AML-193 (cell line): Measurements from ENCODE around the gene USP2.

Experiments
- DNase-seq, 2 experiments: peaks; one replicate each; lab custom pipeline; 2025; lab: John Stamatoyannopoulos, UW

Gene USP2

GRCh38 chr11:119376197-119376847 is 5.2 kb downstream of the USP2 start:
- DNase-seq = no peak

DNA sequence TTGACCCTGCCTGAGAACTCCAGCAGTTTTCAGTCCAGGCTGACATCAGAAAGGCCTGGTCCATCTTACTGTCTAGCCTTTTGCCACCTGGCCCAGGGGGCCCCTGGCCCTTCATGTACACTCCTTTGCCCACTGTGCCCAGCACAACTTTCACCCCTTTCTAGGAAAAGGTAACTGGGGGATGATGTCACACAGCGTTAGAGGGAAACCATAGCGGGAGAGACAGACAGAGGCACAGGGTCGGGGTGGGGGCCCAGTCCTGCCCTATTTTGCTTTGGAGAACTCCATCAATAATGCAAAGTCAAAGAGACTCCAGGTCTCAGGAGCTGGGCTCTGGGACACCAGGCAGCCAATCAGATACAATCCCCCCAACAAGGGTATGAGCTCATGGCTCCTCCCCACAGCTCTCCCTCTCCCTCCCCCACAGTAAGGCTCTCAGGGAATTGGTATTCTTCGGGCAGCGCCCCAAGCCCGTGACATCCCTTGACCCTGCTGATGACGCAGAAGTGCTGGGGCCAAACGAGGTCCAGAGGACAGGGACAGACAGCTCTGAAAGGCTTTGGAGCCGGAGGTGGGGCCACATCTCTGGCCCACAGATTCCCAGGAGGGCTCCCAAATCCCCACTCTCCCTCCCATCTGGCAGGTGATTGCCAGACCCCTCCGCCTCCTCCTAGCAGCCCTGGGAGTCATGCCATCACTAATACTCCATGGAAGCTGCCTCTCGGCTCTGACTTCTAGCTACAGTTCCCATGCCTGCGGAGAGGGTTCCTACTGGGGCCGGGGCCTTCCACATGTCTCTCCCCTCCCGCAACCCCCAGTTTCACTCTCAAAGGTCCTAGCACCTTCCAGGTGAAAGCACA is 5.9 kb downstream of the USP2 start:
- DNase-seq = no peak

DNA sequence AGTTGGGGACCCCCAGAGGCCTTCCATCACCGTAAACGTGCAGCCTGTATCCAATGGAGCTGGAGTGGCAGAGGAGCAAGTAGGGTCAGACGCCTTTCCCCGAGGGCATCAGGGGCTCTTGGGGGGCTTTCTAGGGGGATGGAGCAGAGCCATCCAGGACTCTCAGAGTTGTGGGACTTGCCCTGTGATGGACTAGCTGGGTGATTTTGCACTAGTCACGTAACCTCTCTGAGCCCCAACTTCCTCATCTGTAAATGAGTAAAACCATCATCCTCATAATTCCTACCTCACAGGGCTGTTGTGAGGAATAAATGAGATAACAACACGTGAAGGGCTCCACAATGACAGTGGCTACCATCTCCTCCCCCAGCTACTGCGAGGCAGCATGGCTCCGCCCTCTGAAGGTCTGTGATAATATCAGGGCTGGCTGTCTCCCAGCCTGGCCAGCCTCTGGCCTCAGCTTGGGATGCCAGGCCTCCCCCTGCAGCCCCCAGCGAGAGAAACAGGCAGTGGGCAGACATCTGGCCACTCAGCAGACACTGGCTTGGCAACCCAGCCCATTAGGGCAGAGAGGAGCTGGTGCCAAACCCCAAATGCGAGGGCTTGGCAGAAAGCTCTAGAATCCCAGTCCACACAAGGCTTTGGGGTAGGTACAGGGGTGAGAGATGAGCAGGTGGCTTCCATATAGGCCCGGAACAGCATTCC is 6.7 kb downstream of the USP2 start:
- no peak for DNase-seq

DNA sequence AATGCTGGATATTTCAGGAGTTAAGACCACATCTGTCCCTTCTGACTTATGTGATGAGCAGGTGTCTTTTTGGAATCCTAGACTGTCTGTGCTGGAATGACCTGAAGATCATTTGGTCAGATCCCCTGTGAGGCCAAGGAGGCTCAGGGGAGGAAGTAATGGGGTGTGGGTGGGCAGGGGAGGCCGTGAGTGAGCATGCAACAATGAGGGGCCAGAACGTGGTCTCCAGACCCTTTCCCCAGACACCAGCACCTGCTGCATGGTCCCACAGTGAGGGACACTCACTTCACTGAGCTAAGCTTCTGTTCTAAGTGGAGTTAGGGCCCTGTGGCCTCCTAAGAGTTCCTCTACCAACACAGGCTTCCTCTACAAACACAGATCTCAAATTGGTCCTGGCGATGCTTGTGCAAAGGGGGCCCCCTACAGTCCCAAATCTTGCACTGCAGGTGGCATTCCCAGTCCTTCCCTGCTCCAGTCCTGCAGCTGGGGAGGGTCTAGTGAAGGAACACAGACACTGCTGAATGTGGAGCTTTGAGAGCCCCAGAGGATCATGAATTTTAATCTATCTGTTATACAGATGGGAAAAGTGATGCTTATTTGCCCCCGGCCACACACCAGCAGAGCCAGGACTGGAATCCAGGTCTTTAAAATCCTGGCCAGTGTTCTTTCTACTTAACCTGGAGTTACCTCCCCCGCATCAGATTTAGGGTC is 7.4 kb downstream of the USP2 start:
- peak; percentile 44 to 54 for DNase-seq

DNA sequence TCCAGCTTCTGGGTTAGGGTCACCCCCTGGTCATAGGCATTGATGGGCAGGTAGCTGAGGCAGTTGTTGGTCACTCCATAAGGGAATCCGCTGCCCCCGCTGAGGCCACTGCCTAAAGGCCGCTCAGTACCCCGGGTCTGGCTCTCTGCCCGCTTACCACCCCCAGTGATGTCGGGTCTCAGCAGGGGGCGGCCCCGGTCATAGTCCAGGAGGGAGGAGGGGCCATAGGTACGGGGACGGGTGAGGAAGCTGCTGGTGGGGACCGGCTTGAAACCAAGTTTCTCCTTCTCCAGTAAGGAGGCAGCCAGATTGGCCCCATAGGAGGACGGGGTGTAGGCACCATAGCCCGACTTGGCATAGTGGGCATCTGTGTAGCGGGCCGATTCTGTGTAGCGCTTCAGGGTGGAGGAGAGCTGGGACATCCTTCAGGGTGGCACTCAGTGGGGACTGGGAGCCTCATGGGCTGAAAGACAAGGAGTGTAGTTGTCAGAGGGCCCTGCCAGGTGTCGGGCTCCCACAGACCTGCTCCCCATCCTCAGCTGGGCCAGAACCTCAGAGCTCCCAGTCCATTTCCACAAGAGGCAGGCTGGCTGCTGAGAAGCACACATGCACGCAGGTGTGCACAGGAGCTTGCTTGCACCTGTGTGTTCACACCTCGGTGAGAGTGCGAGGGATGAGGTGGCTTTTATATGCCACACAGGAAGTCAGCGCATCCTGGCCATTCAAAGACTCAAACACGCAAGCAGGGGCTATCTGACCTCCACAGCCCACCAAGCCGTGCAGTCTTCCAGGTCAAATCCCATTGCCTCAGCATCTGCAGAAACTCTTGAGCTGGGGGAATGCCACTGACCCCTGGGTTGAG is 8.2 kb downstream of the USP2 start:
- DNase-seq = no peak

DNA sequence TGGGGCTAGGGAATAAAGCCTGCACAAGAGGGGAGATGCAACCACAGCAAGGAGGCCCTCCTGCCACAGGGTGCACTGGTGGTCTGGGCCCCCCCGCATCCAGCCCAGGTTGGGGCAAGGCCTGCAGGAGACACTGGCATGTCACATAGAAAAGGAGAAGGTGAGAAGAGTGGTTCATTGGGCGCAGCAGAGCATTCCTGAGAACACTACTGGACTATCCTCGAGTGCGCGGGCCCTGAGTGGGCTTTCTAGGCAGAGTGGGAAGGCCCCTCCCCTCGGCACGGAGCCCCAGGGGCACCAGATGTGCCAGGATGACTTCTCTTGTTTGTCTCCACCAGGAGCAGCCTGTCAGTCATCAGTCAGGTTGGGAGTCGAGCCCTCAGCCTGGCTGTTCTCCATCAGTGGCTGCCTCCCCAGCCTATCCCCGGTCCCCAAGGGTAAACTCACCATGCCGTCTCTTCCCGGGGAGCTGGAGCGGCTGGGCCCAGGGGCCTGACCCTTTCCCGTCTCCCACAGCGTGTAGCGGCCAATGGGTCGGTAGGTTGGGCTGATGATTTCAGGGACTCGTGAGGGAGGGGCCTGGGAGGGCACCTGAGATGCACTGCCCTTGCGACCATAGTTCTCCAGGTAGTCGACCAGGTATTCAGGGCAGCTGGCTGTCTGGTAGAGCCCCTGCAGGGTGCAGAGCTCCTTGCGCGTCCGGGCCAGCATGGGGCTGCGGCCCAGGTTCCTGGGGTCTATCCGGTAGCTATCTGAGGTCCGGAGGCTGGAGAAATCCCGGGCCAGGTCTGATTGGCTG is 9.0 kb downstream of the USP2 start:
- no peak for DNase-seq

- DNase-seq = no peak
Observed at GRCh38 chr11:119371778-119372182, 9.7 kb downstream of the USP2 start.

DNA sequence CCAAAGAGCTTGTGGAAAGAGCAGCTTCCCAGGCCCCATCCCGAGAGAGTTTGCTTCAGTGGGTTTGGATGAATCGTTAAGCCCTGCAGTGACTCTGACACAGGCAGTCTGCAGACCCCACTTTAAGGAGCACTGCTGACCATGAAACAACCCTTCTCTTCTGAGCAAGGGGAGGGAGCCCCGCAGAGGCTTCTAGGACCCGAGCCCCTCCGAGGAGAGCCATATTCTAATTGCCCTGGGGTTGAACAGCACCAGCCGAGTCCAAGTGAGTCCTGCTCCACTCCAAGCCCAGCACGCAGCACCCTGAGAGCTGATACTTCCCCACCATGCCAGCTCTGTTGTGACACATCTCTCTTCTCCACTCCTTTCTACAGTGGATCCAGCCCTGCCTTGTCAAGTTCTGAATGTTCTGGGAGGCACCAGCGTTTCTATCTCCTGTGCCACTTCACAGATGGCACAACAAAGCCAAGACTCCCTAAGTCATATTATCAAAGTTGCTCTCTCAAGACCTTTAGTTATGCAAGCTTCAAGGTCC is 10.4 kb downstream of the USP2 start:
- DNase-seq = no peak

DNA sequence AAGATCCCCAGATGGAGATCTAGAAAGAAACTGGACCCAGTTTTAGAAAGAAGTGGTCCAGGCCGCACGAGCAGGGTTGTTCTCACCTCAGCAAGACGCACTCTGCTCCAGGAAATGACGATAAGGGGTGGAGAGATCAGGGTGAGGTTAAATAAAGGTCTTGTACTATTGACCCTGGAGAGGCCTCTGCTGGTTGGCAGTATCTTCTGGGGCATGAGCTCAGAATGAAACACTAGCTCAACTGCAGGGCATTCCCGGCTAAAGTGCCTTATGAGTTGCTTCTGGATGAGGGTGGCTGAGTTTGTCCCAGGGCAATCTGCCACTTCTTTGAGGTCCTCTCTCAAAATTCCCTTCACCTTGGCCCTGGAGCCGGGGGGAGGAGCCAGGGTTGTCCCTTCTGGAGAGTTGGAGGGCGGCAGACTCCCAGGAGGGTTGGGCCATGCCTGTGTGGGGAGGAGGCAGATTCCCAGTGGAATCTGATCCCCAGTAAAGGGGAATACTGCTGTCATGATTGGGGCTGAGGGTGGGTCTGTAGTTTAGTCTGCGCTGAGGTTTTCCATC is 10.9 kb downstream of the USP2 start:
- DNase-seq = no peak

DNA sequence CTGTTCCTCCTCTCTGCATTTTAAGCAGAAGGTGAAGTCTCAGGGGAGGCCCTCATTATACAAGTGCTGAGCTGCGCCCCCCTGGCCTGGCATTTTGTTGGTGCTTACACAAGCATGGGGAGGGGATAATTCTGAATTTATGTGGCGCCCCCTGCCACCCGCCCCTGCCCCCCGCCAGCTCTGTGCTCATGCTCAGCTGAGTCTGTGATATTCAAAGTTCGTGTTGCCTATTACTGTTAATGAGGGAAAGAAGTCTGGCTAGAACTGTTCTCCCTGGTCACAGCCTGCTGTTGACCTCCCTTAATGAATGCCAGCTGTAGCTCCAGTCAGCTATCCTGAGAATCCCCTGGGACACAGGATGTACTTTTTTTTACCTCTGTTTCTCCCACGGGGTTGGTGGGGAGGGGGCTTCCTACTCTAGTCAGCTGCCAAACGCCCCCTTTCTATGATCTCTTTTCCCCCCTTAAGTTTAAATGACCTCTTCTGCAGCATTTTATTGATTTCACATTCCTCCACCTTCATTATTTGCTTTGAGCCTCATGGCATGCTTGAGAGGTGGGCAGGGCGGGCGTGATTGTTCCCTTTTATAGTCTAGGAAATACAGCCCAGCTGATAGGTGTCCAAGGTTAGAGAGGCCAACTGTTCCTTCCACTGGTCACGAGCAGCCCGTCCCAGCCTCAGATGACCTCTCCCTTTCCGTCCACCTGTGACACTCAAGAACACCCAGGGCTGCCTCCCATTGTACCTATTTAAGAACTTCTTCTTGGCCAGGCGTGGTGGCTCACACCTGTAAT is 12.2 kb downstream of the USP2 start:
- no peak for DNase-seq

DNA sequence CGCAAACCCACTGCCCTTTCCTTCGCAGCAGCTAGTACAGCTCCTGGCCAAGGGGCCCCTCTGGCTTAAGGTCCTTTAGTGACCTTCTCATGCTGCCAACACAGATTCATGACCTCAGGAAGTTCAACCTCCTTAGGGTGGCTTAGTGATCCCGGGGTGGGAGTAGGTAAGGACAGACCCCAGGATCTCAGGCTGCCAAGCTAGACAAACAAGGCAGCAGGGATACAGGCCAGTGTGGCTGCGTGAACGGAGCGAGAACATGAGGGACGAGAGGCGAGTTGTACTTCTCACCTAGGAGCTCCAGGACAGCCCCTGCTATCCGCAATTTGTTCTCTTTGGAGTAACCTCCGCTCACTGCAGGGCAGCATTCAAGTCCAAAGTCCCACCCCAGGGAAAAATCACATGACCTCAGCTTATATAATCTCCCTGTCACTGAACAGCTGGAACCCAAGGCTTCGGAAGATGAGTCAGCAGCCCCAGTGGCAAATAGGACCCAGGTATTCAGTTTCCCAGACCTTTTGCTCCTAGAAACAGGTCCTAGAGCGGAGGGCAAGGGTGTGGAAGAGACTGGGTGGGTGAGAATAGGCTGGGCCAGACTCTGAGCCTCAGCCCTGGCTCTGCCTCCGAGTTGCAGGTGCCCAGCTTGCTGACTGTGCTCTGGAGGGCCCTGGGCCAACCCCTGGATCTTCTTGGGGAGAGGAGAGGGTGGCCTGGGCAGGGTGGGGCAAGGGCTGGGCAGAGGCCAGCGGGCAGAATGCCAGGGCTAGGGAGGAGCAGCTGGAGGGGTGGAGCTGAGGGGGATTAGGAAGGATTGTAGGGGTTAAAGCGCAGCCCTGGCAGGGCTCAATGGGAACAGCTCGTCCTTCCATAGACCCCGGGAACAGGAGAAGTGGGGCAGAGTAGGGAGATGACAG is 13.1 kb downstream of the USP2 start:
- DNase-seq = no peak

- no peak for DNase-seq
Observed at GRCh38 chr11:119367661-119368120, 13.8 kb downstream of the USP2 start.

DNA sequence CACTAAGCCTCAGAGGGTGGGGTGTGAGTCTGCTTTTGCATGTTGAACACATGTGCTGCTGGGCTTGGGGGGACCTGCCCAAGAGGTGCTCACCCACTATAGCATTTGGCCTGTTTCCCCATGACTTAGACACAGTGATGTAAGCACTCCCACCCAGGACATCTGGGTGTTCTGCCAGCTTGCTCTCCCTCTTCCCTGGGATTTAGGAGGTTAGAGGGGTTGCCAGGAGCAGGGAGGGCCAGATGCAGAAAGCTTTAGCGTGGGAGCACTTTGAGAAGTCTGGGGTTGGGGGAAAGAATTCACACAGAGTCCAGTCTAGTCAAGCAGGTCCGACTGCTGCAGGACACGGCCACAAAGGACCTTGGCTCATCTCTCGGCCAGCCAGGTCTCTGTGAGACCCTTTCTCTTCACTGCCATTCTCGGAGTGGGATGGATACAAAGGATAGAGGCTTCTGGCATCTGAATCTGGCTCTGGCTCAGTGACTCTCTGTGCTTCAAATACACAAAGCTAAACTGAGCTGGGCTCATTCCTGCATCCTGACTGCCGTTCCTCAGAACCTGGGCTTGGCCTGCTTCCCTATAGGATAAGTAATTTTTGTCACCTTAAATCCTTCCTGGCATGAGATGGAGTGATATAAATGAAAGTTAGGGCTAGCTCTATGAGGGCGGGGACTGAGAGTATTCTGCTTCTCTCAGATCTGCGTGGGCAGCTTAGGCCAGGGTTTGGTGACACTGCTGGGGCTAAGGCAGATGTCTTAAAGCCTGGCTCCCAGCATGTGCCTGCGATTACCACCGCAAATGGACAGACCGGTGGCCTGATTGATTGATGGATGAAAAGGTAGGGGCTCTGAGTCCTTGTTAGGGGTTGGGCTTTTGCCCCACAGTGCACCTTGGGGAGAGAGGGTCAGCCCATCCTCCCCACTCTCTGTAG is 14.5 kb downstream of the USP2 start:
- no peak for DNase-seq

GRCh38 chr11:119365071-119365591 is 16.4 kb downstream of the USP2 start:
- DNase-seq = no peak

DNA sequence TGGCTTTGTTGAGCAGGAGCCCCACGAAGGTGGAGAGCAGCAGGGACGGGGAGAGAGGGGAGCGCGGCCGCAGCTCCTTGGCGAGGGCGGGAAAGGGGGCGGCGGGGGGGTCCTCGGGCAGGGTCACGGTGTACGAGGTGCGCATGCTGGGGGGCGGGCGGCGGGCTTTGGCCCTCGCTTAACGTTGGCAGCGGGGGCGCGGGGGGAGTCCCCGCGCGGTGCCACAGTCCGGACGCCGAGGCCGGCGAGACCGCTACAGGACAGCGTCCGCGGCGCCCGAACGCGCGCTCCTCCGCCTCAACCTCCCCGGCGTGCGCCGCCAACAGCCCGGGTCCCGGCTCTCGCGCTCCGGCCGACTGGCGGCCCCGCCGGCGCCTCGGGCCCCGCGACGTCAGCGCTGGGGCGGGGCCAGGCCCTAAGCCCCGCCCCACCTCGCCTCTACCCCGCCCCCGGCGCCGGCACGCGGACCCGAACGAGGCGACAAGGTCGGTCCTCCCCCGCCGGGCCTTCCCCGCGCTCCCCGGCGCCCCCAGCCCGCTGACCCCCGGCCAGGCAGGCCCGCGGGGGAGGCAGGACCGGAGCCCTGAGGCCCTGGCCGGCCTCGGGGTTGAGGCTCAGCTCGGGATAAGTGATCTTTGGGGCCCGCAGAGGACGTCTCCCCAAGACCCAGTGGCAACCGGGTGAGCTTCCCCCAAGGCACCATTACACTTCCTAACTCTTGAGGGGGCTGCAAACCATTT is 17.5 kb downstream of the USP2 start:
- DNase-seq = no peak
